Prostate gland (tissue), 2 donors: ENCODE measurements around the gene ARL2. TPM values are rescaled to one million over a fixed set of nuclear protein-coding genes. Genes with fewer than 3 reads are reported as not detected.
A peak's percentile ranks its signal among the peaks of the same experiment; 100 is the strongest.

Experiments
- DNase-seq: peaks from one replicate; pipeline ENCODE4 v3.0.0-alpha.2; 2019; ENCODE audit warnings: low spot score
- H3K27ac ChIP-seq, 2 donors: fragments of 200-600 bp; sonication (generic); 2 replicates each; pipeline ENCODE4 v1.5.1; 2017 to 2019
- H3K27me3 ChIP-seq: fragments of 200-600 bp; sonication (generic); replicated peaks from 2 replicates; pipeline ENCODE4 v1.5.1; 2019; ENCODE audit not compliant: insufficient read depth
- H3K36me3 ChIP-seq, 2 donors: fragments of 200-600 bp; sonication (generic); 1 replicate in 1 of 2; 2 replicates in 1 of 2; pipeline versions ENCODE4 v1.5.1 to v1.8.1; 2017 to 2019
- H3K4me1 ChIP-seq: fragments of 200-600 bp; sonication (generic); replicated peaks from 2 replicates; pipeline ENCODE4 v1.5.1; 2019
- H3K4me3 ChIP-seq, 2 donors: fragments of 200-600 bp; sonication (generic); 2 replicates each; pipeline ENCODE4 v1.5.1; 2017 to 2019
- H3K9me3 ChIP-seq: fragments of 200-600 bp; sonication (generic); 2 replicates; pipeline ENCODE4 v1.5.1; 2017
- POLR2A ChIP-seq: fragments of 450-650 bp; IDR thresholded peaks from one replicate; pipeline ENCODE4 v1.6.1; 2016; ENCODE audit warnings: antibody characterized with exemption, mild to moderate bottlenecking
- POLR2AphosphoS5 ChIP-seq: sonication (generic); formaldehyde crosslinking; IDR thresholded peaks from one replicate; pipeline ENCODE4 v1.6.1; 2017; ENCODE audit warnings: antibody characterized with exemption
- WGBS: methylation state at CpG from one replicate; pipeline ENCODE4 v1.1.5; 2018; 5-methylcytosine and 5-hydroxymethylcytosine counted together
- intact Hi-C: fragments of 100-400 bp; cut with DNase I; formaldehyde crosslinking; loops from one replicate; pipeline ENCODE4 v1.14.2; 2022
- total RNA-seq, 2 donors: library from RNA; depleted of rRNA; stranded (reverse); fragments of >200 nt; gene quantifications; one replicate each; pipeline ENCODE4 v1.1.0, GENCODE V29; 2016
- TF ChIP-seq, protein P1 (sequence below), 4 experiments: fragments of 200-600 bp in 2 of 4; fragments of 450-650 bp in 2 of 4; sonication (generic) in 2 of 4; IDR thresholded peaks; 1 replicate in 3 of 4; 2 replicates in 1 of 4; pipeline ENCODE4 v1.5.1; 2016 to 2019; ENCODE audit warnings: antibody characterized with exemption in 4 of 4, mild to moderate bottlenecking in 2 of 4, moderate library complexity in 2 of 4

ARL2 gene
- total RNA-seq, 2 donors from 2014 or later = 86.5 to 135 TPM

DNA sequence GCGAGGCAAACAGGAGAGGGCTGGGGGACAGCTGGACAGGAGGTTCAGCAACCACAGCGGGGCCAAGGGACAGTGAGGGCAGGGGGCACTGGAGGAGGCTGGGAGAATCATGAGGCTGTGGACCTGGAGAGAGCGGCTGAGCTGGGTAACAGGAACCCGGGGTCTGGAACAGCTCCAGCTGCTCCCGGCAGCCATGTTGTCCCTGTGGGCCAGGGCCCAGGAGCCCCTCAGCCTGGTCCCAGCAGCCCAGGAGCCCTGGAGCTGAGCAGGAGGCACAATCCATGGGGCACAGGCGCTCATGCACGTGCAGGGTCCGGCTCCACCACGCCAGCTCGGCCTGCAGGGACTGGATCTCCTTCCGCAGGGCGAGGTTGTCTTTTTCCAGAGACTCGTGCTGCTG, 24.5 kb upstream of the ARL2 start:
- WGBS = 85% methylated on average over 13 of the region's 13 CpGs
- Histone ChIP-seq H3K9me3 (no peaks in the 10 kb centered on the region), H3K4me3 (no peak overlapping the region), H3K36me3 (no peaks in the 10 kb centered on the region), H3K4me1 (no peaks in the 10 kb centered on the region), H3K27ac (no peak overlapping the region), H3K27me3 (no peaks in the 10 kb centered on the region)
- TF ChIP-seq, protein P1, sequence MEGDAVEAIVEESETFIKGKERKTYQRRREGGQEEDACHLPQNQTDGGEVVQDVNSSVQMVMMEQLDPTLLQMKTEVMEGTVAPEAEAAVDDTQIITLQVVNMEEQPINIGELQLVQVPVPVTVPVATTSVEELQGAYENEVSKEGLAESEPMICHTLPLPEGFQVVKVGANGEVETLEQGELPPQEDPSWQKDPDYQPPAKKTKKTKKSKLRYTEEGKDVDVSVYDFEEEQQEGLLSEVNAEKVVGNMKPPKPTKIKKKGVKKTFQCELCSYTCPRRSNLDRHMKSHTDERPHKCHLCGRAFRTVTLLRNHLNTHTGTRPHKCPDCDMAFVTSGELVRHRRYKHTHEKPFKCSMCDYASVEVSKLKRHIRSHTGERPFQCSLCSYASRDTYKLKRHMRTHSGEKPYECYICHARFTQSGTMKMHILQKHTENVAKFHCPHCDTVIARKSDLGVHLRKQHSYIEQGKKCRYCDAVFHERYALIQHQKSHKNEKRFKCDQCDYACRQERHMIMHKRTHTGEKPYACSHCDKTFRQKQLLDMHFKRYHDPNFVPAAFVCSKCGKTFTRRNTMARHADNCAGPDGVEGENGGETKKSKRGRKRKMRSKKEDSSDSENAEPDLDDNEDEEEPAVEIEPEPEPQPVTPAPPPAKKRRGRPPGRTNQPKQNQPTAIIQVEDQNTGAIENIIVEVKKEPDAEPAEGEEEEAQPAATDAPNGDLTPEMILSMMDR (IDR thresholded peaks at IDR 0.05) = no peak
- TF ChIP-seq POLR2AphosphoS5 (no peak), POLR2A (no peak)
- intact Hi-C loops = no loop called here
- DNase-seq = no peak

DNA sequence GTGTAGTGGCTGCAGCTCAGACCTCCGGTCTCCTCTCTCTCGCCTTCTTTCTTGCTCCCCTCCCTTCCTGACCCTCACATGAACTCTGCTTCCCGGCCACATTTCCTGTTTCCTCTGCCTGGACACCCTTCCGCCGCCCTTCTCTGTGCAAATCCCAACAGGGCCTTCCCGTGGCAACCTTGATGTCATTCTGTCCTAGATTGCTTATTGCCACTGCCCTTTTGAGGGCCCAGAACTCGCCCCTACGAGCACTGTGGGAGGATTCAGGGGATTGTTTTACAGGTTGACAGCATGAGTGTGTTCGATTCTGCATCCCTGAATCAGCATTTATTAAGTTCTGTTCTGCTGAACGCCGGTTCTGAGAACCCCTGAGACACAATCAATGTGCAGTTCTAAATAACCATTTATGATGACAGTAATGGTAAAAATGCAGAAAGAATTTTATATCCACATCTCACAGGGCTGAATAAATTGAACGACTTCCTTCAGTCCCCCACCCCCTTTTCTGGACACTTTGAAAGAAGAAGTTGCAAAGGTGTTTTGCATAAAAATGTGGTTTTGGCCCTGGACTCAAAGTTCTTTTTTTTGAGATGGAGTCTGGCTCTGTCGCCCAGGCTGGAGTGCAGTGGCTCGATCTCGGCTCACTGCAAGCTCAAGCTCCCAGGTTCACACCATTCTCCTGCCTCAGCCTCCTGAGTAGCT, 23.6 kb upstream of the ARL2 start:
- 42% methylated on average over 15 of the region's 15 CpGs for WGBS
- H3K27me3 ChIP-seq = no peaks in the 10 kb centered on the region
- no peaks in the 10 kb centered on the region for H3K9me3 ChIP-seq
- no peak for DNase-seq
- H3K27ac ChIP-seq = no peak overlapping the region
- no peak for TF ChIP-seq POLR2A
- TF ChIP-seq, protein P1 (IDR thresholded peaks at IDR 0.05) = no peak
- TF ChIP-seq POLR2AphosphoS5 = no peak
- intact Hi-C loops = no loop called here
- no peaks in the 10 kb centered on the region for H3K36me3 ChIP-seq
- H3K4me3 ChIP-seq = no peak overlapping the region
- no peaks in the 10 kb centered on the region for H3K4me1 ChIP-seq

DNA sequence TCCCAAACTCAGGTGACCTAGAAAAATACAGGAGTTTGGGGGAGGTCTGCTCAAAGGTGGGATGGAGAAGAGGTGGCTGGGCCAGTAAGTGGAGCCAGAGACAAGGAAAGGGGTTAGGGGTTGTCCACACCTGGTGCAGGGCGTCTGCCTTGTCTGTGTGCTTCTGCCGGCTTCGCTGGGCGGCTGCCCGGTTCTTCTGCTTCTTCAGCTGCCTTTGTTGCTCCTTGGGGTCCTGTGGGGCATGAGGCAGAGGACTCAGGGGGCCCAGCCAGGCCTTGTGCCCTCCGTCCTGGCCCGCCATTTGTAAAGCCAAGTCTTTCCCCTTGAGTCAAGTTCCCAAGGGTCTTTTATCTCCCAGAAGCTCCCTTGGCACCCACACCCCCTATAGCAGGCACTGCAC, 19.6 kb upstream of the ARL2 start:
- H3K4me1 ChIP-seq = no peaks in the 10 kb centered on the region
- no peak overlapping the region for H3K27ac ChIP-seq
- no peak overlapping the region for H3K4me3 ChIP-seq
- WGBS = 94% methylated on average over 7 of the region's 7 CpGs
- no peak for DNase-seq
- TF ChIP-seq POLR2A (no peak), POLR2AphosphoS5 (no peak)
- TF ChIP-seq, protein P1 (IDR thresholded peaks at IDR 0.05) = no peak
- no peaks in the 10 kb centered on the region for H3K9me3 ChIP-seq
- H3K36me3 ChIP-seq = no peaks in the 10 kb centered on the region
- no peaks in the 10 kb centered on the region for H3K27me3 ChIP-seq
- intact Hi-C loops = no loop called here

DNA sequence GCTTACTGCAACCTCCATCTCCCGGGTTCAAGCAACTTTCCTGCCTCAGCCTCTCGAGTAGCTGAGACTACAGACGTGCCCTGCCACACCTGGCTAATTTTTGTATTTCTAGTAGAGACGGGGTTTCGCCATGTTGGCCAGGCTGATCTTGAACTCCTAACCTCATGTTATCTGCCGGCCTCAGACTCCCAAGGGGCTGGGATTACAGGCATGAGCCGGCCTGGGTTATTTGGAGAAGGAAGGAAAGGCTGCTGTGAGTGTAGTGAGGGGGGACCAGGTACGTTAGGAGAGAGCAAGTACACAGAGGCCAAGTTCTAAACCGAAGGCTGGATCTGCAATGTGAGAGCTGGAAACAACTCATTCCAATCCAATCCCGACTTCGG, 17.6 kb upstream of the ARL2 start:
- peak overlapping the region; percentile 24 to 26 for H3K4me3 ChIP-seq
- no peak for DNase-seq
- peak overlapping the region; percentile 39 to 45 for H3K27ac ChIP-seq
- no peaks in the 10 kb centered on the region for H3K9me3 ChIP-seq
- 49% methylated on average over 11 of the region's 11 CpGs for WGBS
- H3K36me3 ChIP-seq = no peaks in the 10 kb centered on the region
- intact Hi-C loops = loop anchor here (5.0 kb wide), 1 partner anchor 149 kb away; no protein-coding TSS in a partner anchor
- TF ChIP-seq POLR2AphosphoS5 (no peak), POLR2A (no peak)
- TF ChIP-seq, protein P1 (IDR thresholded peaks at IDR 0.05) = no peak
- H3K27me3 ChIP-seq = no peaks in the 10 kb centered on the region
- no peaks in the 10 kb centered on the region for H3K4me1 ChIP-seq
